Prostate gland (tissue), 2 donors: ENCODE data around the gene CEACAM19. TPM values are rescaled to one million over a fixed set of nuclear protein-coding genes. Genes with fewer than 3 reads are reported as not detected.
A peak's percentile ranks its signal among the peaks of the same experiment; 100 is the strongest.

ENCODE experiments used
- DNase-seq: peaks from one replicate; pipeline ENCODE4 v3.0.0-alpha.2; 2019; ENCODE audit warnings: low spot score
- H3K27ac ChIP-seq, 2 donors: fragments of 200-600 bp; sonication (generic); 2 replicates each; pipeline ENCODE4 v1.5.1; 2017 to 2019
- H3K27me3 ChIP-seq: fragments of 200-600 bp; sonication (generic); replicated peaks from 2 replicates; pipeline ENCODE4 v1.5.1; 2019; ENCODE audit not compliant: insufficient read depth
- H3K36me3 ChIP-seq, 2 donors: fragments of 200-600 bp; sonication (generic); 1 replicate in 1 of 2; 2 replicates in 1 of 2; pipeline versions ENCODE4 v1.5.1 to v1.8.1; 2017 to 2019
- H3K4me1 ChIP-seq: fragments of 200-600 bp; sonication (generic); replicated peaks from 2 replicates; pipeline ENCODE4 v1.5.1; 2019
- H3K4me3 ChIP-seq, 2 donors: fragments of 200-600 bp; sonication (generic); 2 replicates each; pipeline ENCODE4 v1.5.1; 2017 to 2019
- H3K9me3 ChIP-seq: fragments of 200-600 bp; sonication (generic); 2 replicates; pipeline ENCODE4 v1.5.1; 2017
- CTCF ChIP-seq, 4 experiments: fragments of 200-600 bp in 2 of 4; fragments of 450-650 bp in 2 of 4; sonication (generic) in 2 of 4; IDR thresholded peaks; 1 replicate in 3 of 4; 2 replicates in 1 of 4; pipeline ENCODE4 v1.5.1; 2016 to 2019; ENCODE audit warnings: antibody characterized with exemption in 4 of 4, mild to moderate bottlenecking in 2 of 4, moderate library complexity in 2 of 4
- POLR2A ChIP-seq: fragments of 450-650 bp; IDR thresholded peaks from one replicate; pipeline ENCODE4 v1.6.1; 2016; ENCODE audit warnings: antibody characterized with exemption, mild to moderate bottlenecking
- POLR2AphosphoS5 ChIP-seq: sonication (generic); formaldehyde crosslinking; IDR thresholded peaks from one replicate; pipeline ENCODE4 v1.6.1; 2017; ENCODE audit warnings: antibody characterized with exemption
- WGBS: methylation state at CpG from one replicate; pipeline ENCODE4 v1.1.5; 2018; 5-methylcytosine and 5-hydroxymethylcytosine counted together
- intact Hi-C: fragments of 100-400 bp; cut with DNase I; formaldehyde crosslinking; loops from one replicate; pipeline ENCODE4 v1.14.2; 2022
- total RNA-seq, 2 donors: library from RNA; depleted of rRNA; stranded (reverse); fragments of >200 nt; gene quantifications; one replicate each; pipeline ENCODE4 v1.1.0, GENCODE V29; 2016

Gene CEACAM19
- total RNA-seq, 2 donors from 2014 or later: 3.6 to 8.1 TPM

- no peaks in the 10 kb centered on the region for H3K9me3 ChIP-seq
- no peaks in the 10 kb centered on the region for H3K36me3 ChIP-seq
- no peak for TF ChIP-seq POLR2A
- TF ChIP-seq POLR2AphosphoS5: no peak
- no peak for TF ChIP-seq CTCF (IDR thresholded peaks at IDR 0.05)
- no peaks in the 10 kb centered on the region for H3K27me3 ChIP-seq
- no peak overlapping the region for H3K4me3 ChIP-seq
- intact Hi-C loops: no loop called here
- 51% methylated on average over 4 of the region's 4 CpGs for WGBS
- H3K27ac ChIP-seq: no peak overlapping the region
- H3K4me1 ChIP-seq: no peaks in the 10 kb centered on the region
- no peak for DNase-seq
These were observed 41.7 kb downstream of the CEACAM19 start for GRCh38 chr19:44712864-44713515.

DNA sequence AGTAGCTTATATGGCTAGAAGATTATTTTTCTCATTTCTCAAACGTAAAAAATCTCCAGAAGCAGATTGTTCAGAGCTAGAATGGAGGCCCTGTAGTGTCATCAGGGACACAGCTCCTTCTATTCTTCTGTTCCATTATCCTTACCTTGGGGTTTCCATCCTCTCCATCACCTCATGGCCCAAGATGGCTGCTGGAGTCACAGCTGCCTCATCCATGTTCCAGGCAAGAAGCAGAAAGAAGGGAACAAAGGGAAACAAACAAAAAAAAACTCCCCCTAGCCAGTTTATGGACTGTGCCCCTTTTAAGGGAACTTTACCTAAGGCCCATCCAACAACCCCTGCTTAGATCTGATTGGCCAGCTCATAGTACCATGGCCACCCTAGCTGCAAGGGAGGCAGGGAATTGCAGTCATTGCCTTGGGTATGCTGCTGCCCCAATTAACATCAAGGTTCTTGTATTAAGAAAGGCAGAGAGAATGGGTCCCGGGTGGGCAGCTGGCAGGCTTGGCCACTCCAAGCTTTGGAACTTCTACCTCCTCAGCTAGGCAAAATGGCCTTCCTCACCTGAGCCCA is 43.4 kb downstream of the CEACAM19 start:
- Histone ChIP-seq H3K36me3 (no peaks in the 10 kb centered on the region), H3K4me1 (peaks cover 5% of the 10 kb centered on the region), H3K4me3 (no peak overlapping the region), H3K9me3 (no peaks in the 10 kb centered on the region), H3K27ac (no peak overlapping the region), H3K27me3 (no peaks in the 10 kb centered on the region)
- TF ChIP-seq CTCF (IDR thresholded peaks at IDR 0.05) (no peak), POLR2A (no peak), POLR2AphosphoS5 (no peak)
- WGBS: 52% methylated on average over 2 of the region's 2 CpGs
- intact Hi-C loops: no loop called here
- DNase-seq: no peak

- WGBS: 91% methylated on average over 6 of the region's 6 CpGs
These were observed 46.3 kb downstream of the CEACAM19 start for GRCh38 chr19:44717603-44718002.

DNA sequence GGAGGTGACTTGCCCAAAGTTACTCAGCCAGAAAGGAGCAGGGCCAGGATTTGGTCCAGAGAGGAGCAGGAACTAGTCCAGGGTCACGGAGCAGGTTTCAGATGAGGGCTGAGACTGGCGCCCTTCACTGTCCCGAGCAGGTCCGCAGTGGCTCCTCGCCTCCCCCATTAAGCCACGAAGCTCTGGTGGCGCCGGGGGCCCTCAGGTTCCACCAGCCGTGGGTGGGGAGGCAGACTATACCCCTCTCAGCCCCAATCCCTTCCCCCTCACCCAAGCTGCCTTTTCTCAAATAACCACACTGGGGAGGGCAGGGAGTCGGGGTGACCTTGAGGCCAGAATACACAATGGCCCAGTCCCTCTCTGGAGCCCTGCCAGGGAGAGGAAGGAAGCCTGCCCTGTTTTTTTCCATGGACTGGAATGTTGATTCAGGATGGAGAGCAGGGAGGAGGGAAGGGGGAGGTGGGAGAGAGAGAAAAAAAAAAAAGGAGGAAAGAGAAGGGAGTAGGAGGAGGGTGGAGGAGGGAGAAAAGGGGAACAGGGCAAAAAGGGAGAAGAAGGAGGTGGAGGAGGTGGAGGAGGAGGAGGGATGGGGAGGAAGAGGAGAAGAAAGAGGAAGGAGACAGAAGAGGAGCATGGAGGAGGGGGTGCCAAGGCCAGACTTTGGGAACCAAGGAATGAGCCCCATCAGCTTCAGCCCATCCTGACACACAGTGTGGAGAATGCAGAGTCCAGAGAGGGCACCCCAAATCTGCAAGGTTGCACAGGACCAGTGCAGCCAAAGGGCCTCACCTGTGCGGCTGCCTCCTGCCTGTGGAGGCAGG is 47.4 kb downstream of the CEACAM19 start:
- no peak for DNase-seq
- WGBS: 29% methylated on average over 11 of the region's 11 CpGs
- H3K27ac ChIP-seq: peak overlapping the region; percentile 46 to 65
- H3K4me1 ChIP-seq: peaks cover 5% of the 10 kb centered on the region
- no peaks in the 10 kb centered on the region for H3K36me3 ChIP-seq
- H3K9me3 ChIP-seq: no peaks in the 10 kb centered on the region
- intact Hi-C loops: no loop called here
- no peak for TF ChIP-seq CTCF (IDR thresholded peaks at IDR 0.05)
- TF ChIP-seq POLR2A: no peak
- peak; percentile 9 for TF ChIP-seq POLR2AphosphoS5
- no peak overlapping the region for H3K4me3 ChIP-seq
- no peaks in the 10 kb centered on the region for H3K27me3 ChIP-seq

More at GRCh38 chr19:44717603-44718002, 46.3 kb downstream of the CEACAM19 start:
- Histone ChIP-seq H3K4me3 (no peak overlapping the region), H3K27ac (no peak overlapping the region), H3K36me3 (no peaks in the 10 kb centered on the region), H3K27me3 (no peaks in the 10 kb centered on the region), H3K9me3 (no peaks in the 10 kb centered on the region), H3K4me1 (peaks cover 5% of the 10 kb centered on the region)
- no peak for DNase-seq
- TF ChIP-seq POLR2A (no peak), CTCF (IDR thresholded peaks at IDR 0.05) (no peak), POLR2AphosphoS5 (no peak)
- intact Hi-C loops: no loop called here
